ENCODE results near the gene TNFRSF21.

DNA sequence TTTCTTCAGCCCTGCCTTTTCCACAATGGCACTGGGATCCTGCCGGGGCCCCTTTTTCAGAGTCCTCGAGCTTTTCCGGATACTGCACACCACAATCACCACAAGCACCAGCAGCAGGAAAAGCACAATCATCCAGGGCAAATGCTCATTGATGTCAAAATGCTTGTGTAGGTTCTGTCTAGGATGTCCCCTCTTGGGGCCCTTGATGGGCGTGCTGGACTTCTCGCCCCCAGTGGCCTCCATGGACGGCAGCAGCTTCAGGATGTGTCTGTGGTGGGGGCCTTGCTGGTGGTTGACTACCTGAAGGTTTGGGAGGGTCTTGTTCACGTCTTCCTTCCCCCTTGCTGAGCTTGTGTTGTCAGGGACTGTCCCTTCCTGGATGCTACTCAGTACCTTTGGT, 25.7 kb downstream of the TNFRSF21 start:
- no peak for TF ChIP-seq POLR2A (IDR thresholded peaks at IDR 0.05)
- TF ChIP-seq, protein P1, sequence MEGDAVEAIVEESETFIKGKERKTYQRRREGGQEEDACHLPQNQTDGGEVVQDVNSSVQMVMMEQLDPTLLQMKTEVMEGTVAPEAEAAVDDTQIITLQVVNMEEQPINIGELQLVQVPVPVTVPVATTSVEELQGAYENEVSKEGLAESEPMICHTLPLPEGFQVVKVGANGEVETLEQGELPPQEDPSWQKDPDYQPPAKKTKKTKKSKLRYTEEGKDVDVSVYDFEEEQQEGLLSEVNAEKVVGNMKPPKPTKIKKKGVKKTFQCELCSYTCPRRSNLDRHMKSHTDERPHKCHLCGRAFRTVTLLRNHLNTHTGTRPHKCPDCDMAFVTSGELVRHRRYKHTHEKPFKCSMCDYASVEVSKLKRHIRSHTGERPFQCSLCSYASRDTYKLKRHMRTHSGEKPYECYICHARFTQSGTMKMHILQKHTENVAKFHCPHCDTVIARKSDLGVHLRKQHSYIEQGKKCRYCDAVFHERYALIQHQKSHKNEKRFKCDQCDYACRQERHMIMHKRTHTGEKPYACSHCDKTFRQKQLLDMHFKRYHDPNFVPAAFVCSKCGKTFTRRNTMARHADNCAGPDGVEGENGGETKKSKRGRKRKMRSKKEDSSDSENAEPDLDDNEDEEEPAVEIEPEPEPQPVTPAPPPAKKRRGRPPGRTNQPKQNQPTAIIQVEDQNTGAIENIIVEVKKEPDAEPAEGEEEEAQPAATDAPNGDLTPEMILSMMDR (IDR thresholded peaks at IDR 0.05): no peak

Measured in body of pancreas (tissue), 4 donors.